ENCODE results near the gene GSG1. TPM values are rescaled to one million over a fixed set of nuclear protein-coding genes. Genes with fewer than 3 reads are reported as not detected.

GSG1 gene
- total RNA-seq, 1 donor from 2014 or later: not detected

- TF ChIP-seq CTCF (IDR thresholded peaks at IDR 0.05; ENCODE audit: insufficient read depth, low read length, poor library complexity, severe bottlenecking): no peak
- Histone ChIP-seq H3K4me3 (ENCODE audit: low read depth, low read length) (peak overlapping the region; percentile 98), H3K36me3 (ENCODE audit: control insufficient read depth, insufficient read depth, low read length) (no peaks in the 10 kb centered on the region), H3K27me3 (ENCODE audit: control insufficient read depth, insufficient read depth, low read length) (peaks cover 2% of the 10 kb centered on the region)
- no peak for DNase-seq (ENCODE audit: low read depth)
These were observed 58.6 kb downstream of the GSG1 start for GRCh38 chr12:13044906-13045299.

GRCh38 chr12:13044002-13044905, 59.2 kb downstream of the GSG1 start, which contains the start of gene FAM234B:
Gene FAM234B, plus strand, starts transcription at chr12:13044381. Its CDS starts 23 bp downstream, at chr12:13044404.
- TF ChIP-seq CTCF (IDR thresholded peaks at IDR 0.05; ENCODE audit: insufficient read depth, low read length, poor library complexity, severe bottlenecking): peak; percentile 21
- no peaks in the 10 kb centered on the region for H3K36me3 ChIP-seq (ENCODE audit: control insufficient read depth, insufficient read depth, low read length)
- H3K27me3 ChIP-seq (ENCODE audit: control insufficient read depth, insufficient read depth, low read length): peaks cover 2% of the 10 kb centered on the region
- peak within 1 kb of the TSS; percentile 98 for H3K4me3 ChIP-seq (ENCODE audit: low read depth, low read length)
- no peak for DNase-seq (ENCODE audit: low read depth)

GRCh38 chr12:13042666-13043230, 60.7 kb downstream of the GSG1 start:
- Histone ChIP-seq H3K36me3 (ENCODE audit: control insufficient read depth, insufficient read depth, low read length) (no peaks in the 10 kb centered on the region), H3K4me3 (ENCODE audit: low read depth, low read length) (no peak overlapping the region), H3K27me3 (ENCODE audit: control insufficient read depth, insufficient read depth, low read length) (peaks cover 2% of the 10 kb centered on the region)
- DNase-seq (ENCODE audit: low read depth): no peak
- no peak for TF ChIP-seq CTCF (IDR thresholded peaks at IDR 0.05; ENCODE audit: insufficient read depth, low read length, poor library complexity, severe bottlenecking)

- Histone ChIP-seq H3K27me3 (ENCODE audit: control insufficient read depth, insufficient read depth, low read length) (peaks cover 2% of the 10 kb centered on the region), H3K36me3 (ENCODE audit: control insufficient read depth, insufficient read depth, low read length) (no peaks in the 10 kb centered on the region), H3K4me3 (ENCODE audit: low read depth, low read length) (no peak overlapping the region)
- TF ChIP-seq CTCF (IDR thresholded peaks at IDR 0.05; ENCODE audit: insufficient read depth, low read length, poor library complexity, severe bottlenecking): no peak
- no peak for DNase-seq (ENCODE audit: low read depth)
These were observed 62.2 kb downstream of the GSG1 start for GRCh38 chr12:13041224-13041623.

- DNase-seq (ENCODE audit: low read depth): no peak
- TF ChIP-seq CTCF (IDR thresholded peaks at IDR 0.05; ENCODE audit: insufficient read depth, low read length, poor library complexity, severe bottlenecking): no peak
- peaks cover 2% of the 10 kb centered on the region for H3K27me3 ChIP-seq (ENCODE audit: control insufficient read depth, insufficient read depth, low read length)
- H3K36me3 ChIP-seq (ENCODE audit: control insufficient read depth, insufficient read depth, low read length): no peaks in the 10 kb centered on the region
- H3K4me3 ChIP-seq (ENCODE audit: low read depth, low read length): no peak overlapping the region
These were observed 64.0 kb downstream of the GSG1 start for GRCh38 chr12:13039328-13039956.

Data from kidney epithelial cell (primary cell).